H54 (cell line): Measurements from ENCODE around the gene GSG1L.

Experiments
- DNase-seq: peaks from one replicate; pipeline ENCODE4 v3.0.0; 2011; ENCODE audit warnings: low spot score, mixed read lengths; ENCODE audit not compliant: insufficient read length
- FAIRE-seq: peaks from 3 replicates; lab custom pipeline; 2011; peaks lifted over from hg19 to GRCh38; lab: Jason Lieb, UNC
- POLR2A ChIP-seq: IDR thresholded peaks from 2 replicates; pipeline ENCODE4 v1.6.1; 2011; ENCODE audit warnings: low read depth, mild to moderate bottlenecking, low read length

The GSG1L gene

DNA sequence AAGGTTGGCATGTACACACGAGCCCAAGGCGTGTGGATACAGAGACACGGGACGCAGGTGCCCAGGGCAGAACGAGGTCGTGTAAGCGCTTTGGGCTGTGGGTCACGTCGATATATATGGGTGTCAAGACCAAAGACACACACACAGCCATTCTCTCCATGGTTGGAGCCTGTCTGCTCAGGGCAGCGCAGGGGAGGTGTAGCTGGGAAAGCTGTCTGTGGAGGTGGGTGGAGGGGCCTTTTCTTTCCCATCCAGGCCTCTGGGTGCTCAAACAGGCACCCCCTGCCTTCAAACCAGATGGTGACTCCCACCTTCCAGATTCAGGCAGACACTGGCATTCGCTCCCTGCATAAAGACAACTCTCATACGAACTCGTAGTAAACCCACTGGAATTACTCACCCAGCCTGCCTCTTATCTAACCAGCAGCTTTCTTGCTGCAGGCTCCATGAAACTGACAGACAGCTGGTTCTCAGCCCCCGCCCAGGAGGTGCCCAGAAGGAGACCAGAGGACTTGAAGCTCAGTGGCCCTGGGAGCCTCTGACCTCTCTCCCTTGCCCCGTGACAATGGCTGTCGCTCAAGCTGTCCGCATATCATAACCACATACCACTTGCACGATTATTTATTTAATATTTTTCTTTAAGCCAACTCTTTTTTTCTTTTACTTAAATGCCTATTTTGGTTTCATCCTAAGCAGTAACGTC is 276.4 kb downstream of the GSG1L start:
- FAIRE-seq: no peak

DNA sequence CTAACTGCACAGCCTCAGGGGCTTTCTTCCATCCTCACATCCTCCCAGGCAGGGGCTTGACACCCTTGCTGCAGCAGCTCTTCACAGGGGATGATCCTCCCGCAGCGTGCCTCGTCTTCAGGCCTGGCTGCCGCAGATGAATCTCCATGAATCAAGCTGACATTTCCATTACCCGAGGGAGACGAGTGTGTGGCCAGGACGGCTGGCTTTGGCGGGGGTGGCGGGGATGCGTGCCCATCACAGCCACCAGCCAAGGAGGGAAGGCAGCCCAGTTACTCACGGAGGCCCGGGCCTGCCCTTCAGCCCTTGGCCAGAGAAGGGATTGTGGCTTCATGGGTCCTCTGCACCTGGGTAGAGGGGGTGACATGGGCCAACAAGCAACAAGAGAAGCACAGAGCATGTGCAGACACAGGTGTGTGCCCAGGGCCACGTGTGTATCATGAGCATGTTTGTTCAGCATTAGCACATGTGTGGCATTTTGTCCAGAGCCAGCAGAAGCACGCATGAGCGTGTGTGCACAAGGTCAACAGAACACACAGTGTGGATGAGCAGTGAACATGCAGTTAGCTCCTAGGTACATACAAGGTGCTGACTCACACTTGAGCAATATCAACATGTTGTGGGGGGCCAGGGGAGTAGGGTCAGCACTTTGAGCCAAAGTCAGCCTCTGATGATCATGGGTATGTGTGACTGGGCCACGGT is 277.1 kb downstream of the GSG1L start:
- FAIRE-seq (no peak), DNase-seq (no peak)
- TF ChIP-seq POLR2A: no peak

More for the DNA sequence above, 276.4 kb downstream of the GSG1L start:
- no peak for TF ChIP-seq POLR2A
- no peak for DNase-seq

DNA sequence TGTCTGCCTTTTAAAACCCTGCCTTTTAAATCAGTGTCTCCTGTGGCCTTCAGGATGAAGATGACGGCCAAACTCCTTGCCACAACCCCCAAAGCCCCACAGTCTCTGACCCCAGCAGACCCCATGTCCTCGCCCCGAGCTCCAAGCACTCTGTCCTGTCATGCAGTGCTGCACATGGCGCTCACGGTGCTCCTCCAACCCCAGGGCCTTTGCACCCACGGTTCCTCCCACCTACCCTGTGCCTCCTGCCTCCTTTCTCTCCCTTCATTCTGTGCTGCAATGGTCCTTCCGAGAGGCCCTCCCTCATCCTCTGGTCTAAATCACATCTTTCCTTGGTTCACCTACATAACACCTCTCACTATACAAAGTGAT is 278.2 kb downstream of the GSG1L start:
- no peak for TF ChIP-seq POLR2A
- no peak for FAIRE-seq

DNA sequence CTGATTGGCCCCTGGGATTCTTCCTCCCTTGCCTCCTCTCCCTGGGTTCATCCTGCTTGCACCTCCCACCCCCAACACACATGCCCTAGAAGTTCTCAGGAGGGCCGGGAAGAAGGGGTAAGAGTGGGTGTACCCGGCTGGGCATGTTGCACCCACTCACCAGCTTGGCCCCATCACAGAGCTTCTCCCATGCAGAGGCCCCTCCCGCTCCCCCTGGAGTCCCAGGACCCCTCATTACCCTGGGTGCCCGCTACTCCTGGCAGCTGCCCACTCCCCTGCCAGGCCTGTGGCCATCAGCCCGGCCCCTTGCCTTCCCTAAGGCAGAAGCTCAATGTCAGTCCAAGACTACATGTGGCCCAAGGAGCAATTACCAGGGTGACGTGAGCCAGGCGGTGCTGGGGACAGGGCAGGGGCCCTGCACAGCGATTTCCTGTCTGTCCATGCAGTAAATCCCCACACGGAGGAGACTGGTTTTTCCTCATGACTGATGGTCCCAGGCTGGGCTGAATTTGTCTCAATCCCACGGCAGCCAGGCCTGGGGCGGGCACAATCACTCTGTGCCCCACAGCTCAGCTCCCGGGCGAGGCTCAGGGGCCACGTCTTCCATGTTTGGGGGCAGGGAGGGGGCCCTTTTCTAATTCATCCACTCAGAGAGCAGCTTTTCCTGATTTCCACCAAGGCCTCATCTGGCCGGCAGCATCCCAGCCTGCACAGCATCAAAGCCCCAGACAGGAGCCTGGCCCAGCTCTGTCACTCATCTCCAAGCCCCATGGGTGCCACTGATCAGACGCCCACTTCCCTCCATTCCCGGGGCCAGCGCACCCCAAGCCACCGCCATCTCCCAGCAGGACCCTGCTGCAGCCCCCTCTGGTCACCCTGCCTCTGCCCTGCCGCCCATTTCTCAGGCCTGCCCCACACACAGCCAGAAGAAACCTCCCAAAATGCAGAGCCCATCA is 278.9 kb downstream of the GSG1L start:
- TF ChIP-seq POLR2A: no peak
- no peak for FAIRE-seq
- DNase-seq: no peak

More for the DNA sequence above, 278.2 kb downstream of the GSG1L start:
- DNase-seq: no peak

DNA sequence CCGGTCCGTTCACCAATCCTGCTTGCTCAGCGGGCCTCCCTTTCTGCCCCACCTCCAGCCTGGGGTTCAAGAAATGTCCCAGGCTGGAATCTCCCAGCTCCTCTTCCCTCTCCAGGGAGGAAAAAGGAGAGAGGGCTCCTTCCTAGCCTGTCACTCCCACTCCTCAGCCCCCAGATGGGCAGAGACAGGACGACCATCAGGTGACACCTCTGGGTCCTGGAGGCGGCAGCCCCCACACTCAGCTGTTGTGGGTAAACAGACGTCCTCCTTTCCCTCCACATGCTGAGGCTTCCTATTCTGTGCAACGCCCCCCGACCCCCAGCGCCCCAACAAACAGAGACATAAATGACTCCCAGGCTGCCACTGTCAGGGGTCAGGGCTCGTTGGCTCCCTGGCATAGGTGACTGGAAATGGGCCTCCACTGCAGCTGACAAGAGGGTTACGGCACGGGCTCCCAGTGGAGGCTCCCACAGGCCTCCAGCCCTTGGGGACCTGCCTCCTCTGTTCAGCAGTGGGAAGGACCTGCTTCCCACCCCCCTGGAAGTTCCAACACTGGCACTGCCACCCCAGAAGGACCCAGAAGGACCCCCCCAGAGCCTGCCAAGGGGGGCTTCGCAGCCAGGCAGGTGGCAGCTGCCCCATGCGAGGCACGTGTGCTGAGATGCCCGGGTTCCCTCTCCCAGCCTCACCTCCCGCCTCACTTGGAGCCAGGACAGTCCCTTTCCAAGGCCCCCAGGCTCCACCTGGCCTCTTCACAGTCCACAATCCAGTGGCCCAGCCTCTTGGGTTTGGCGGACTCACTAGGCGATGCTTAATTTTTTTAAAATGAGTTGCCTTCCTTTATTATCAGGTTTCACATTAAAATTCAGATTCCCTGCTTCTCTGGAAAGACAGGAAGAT is 281.3 kb downstream of the GSG1L start:
- DNase-seq (no peak), FAIRE-seq (no peak)
- no peak for TF ChIP-seq POLR2A

DNA sequence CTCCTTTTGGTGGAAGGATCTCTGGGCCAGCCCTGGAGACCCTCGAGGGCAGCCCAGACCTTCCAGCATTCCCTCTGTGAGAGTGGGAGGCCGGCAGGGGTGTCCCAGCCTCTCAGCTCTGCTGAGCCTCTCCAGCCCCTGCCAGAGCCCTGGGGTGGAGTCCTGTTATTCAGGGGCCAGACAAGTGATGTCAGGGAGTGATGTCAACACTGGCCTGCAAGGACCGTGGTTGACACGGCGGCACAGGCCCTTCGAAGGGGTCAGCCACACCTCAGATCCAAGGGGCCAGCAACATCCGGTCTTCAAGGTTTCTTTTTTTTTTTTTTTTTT is 282.4 kb downstream of the GSG1L start:
- TF ChIP-seq POLR2A: no peak
- no peak for FAIRE-seq
- no peak for DNase-seq

DNA sequence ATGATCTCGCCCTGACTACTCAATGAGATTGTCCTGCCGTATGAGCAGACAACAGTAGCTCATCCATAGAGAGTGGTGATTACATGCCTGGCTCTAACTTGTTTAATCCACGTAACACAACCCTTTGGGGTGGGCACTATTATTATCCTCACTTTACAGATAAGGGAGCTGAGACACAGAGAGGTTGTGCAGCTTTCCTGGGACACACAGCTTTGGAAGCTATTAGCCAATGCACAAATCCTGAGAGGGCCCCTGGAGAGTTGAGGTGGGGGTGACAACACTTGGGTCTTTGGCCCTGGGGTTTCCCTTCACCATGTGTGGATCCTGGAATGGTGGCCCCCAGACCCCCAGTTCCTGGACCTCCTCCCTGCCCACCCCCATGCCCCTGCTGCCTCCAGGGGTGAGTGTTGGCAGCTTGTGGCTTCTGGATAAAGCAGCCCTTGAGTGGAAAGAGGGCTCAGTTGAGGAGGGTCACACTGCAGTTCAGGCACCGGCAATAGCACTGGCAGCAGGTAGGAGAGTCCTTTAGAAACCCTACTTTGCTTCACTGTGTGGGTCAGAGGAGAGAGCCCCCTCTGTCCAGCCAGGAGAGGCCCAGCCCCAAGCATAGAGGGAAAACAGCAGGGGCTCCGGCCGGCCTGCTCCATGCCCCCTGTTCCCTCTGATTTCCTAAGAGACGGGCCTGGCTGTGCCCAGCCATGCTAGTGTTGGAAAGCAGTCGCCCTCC is 282.9 kb downstream of the GSG1L start:
- FAIRE-seq (no peak), DNase-seq (no peak)
- TF ChIP-seq POLR2A: no peak

DNA sequence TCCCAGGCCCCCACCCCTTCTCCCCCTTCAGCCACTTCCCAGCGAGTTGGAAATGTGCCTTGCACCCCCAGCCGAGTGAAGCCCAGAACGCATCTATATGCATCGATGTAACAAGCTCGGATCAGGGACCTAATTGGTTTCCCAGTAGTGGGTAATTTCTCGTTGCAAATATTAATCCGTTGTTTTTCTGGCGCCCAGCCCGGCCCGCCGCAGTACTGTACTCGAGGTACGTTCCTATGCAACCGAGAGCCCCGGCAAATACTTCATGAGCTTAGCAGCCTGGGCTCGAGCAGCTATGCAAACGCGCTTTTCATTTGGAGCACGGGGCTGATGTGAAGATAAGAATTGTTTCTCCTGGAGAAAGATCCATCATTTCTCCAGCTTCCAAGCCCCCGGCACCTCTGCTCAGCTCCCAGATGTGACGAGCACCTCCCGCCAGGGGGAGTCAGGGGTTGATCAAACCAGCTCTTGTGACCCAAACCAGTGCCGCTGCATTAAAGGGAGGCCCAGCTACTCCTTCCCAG is 283.8 kb downstream of the GSG1L start:
- TF ChIP-seq POLR2A: no peak
- DNase-seq (no peak), FAIRE-seq (no peak)

DNA sequence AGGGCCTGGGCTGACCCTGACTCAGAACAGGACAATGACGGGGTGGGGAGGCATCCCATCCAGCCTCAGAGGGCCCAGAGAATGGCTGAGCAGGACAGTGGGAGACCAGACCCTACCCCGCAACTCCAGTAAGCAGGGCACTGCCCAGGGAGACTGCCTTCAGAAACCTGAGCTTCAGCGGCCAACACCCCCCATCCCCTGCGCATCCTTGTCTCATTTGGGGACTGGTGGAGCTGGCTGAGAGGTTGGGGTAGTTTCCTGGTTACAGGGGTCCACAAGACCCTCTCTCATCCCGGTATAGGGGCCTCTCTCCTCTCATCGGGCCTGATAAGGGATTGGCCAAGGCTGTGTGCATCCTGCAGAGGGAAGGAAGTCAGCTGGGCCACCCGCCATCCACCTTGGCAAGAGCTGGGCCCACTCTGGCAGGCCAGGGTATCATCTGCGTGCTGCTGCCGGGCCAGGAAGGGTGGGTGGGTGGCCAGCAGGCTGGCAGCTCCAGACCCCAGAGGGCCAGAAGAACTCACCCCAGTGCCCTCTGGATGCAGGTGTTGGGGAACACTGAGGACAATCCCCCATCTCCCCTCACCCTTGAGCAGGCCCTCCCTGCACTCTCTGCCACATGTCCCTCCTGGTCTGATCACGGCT is 284.5 kb downstream of the GSG1L start:
- DNase-seq (no peak), FAIRE-seq (no peak)
- no peak for TF ChIP-seq POLR2A

DNA sequence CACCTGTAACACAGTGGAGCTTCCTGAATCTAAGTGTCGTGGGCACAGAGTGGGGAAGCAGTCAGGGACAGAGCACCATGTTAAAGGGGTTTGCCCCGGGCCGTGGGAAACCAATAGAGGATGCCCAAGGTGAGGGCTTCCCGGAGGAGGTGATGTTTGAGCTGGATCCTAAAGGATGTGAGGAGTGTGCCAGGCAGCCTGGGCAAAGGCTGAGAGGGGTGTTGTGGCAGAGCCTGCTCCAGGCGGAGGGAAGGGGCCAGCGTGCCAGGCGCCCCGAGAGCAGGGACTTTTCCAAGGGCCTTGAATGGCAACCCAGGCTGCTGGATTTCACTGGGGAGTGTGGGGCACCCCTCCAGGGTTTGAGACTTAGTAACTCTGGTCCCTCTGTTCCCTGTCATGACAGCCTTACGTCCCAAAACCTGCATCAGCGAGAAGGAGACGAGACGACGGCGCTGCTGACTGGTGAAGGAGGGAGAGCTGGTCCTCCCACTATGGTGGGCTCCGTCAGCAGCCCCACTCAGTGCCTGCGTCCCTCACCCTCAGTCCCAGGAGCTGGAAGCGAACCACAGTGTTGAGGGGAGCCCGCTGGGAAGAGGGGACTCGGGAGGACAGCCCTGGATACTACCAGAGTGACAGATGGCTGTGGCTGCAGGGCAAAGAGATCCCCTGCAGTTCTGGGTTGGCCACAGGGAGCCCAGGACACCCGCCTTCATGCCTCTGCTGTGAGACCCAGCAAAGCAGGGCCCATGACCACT is 285.2 kb downstream of the GSG1L start:
- FAIRE-seq (no peak), DNase-seq (no peak)
- TF ChIP-seq POLR2A: no peak

DNA sequence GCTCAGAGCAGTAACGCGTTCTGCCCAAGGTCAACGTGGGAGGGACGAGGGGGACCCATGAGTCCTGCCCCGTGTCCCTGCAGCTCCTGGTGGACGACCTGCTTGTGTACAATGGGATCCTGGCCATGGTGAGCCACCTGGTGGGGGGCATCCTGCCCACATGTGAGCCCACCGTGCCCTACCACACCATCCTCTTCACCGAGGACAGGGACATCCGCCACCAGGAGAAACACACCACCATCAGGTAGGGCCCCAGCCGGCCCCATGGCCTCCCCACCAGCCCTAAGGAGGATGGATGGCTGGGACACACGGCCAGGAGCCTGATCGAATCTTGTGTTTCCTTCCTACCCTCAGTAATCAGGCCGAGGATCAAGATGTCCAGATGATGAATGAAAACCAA is 286.0 kb downstream of the GSG1L start:
- DNase-seq: no peak
- no peak for FAIRE-seq
- no peak for TF ChIP-seq POLR2A
